ENCODE data around the gene CENPK.
"Not testable (repeated sequence)": the region's sequence is repeated elsewhere in the genome, so short reads cannot be mapped to it uniquely, and the experiment has no call there.

The CENPK gene

DNA sequence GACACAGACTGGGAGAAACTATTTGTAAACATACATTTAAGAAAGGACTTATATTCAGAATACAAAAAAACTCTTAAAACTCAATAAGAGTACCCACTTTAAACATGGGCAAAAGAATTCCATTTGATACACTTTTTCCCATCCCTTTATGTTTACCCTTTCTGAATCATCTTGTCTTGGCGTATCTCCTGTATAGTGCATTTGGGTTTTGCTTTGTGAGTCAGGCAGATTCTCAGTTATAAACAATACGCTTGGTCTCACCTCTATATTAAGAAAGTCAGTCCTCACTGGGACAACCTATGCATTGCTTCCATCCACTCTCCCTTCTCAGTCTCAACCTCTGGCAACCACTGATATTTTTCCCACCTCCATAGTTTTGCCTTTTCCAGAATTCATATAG lies 54.0 kb downstream of the CENPK start:
- DNase-seq (ENCODE audit: low spot score), result no peak

DNA sequence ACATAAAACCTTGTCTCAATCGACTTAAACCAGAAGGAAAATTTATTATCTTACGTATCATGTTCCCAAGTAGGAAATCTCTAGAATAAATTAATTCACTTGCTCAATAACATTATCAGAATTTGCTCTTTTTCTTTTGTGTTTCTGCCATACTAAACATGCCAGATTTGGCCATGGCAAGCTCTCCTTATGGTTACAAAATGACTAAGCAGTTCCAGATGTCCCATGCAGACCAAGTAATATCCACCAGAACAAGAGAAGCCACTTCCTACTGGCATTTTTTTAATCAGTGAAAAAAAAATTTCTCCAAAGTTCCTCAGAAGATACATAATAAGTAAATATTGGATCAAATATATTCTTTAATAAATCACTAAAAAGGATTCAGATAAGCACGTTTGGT lies 56.0 kb downstream of the CENPK start:
- no peak for DNase-seq (ENCODE audit: low spot score)

DNA sequence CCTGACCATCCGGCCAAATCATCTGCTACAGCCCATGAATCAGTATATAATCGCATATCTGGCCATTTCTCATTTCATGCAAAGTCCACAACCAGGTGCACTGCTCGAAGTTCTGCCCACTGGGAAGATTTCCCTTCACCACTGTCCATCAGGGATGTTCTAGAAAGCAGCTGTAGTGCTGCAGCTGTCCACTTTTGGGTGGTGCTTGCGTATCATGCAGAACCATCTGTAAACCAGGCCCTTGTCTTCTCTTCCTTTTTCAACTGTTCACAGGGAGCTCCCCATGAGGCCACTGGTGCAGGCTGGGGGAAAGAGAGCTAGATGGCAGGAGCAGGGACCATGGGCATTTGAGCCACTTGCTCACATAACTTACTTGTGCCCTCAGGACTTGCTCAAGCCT lies 73.8 kb downstream of the CENPK start:
- DNase-seq (ENCODE audit: low spot score), result no peak

DNA sequence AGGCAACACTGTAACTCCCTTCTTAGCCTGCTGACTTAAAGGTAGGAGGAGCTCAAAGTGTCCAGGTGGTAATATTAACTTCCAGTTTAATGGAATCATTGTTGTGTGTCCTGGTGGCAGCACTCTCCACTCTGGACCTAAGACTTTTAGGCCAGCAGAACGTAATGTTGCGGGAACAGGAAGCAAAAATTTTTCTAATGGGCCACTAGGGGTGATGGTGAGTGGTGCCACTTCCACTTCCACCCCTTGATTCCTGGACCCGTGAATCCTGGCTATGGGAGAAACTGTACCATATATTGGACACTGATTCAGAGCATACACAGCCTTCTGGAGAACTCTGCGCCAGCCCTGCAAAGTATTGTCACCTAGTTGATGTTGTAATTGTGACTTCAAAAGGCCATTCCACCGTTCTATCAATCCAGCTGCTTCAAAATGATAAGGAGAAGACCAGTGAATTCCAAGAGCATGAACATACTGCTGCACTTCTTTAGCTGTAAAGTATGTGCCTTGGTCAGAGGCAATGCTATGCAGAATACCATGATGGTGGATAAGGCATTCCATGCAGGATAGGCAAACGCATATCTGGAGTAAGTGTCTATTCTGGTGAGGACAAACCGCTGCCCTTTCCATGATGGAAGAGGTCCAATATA lies 74.8 kb downstream of the CENPK start:
- DNase-seq (ENCODE audit: low spot score), result not testable (repeated sequence)

DNA sequence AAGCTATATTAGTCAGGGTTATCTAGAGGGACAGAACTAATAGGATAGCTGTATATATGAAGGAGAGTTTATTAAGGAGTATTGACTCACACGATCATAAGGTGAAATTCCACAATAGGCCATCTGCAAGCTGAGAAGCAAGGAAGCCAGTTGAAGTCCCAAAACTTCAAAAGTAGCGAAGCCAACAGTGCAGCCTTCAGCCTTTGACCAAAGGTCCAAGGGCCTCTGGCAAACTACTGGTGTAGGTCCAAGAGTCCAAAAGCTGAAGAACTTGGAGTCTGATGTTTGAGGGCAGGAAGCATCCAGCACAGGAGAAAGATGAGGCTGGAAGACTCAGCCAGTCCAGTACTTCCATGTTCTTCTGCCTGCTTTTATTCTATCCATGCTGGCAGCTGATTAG lies 76.2 kb downstream of the CENPK start:
- not testable (repeated sequence) for DNase-seq (ENCODE audit: low spot score)

DNA sequence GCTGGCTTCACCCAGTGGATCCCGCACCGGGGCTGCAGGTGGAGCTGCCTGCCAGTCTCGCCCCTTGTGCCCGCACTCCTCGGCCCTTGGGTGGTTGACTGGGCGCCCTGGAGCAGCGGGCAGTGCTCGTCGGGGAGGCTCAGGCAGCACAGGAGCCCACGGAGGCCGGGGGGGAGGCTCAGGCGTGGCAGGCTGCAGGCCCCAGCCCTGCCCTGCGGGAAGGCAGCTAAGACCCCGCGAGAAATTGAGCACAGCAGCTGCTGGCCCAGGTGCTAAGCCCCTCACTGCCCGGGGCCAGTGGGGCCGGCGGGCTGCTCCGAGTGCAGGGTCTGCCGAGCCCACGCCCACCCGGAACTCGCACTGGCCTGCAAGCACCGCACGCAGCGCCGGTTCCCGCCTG lies 77.6 kb downstream of the CENPK start:
- no peak for DNase-seq (ENCODE audit: low spot score)

DNA sequence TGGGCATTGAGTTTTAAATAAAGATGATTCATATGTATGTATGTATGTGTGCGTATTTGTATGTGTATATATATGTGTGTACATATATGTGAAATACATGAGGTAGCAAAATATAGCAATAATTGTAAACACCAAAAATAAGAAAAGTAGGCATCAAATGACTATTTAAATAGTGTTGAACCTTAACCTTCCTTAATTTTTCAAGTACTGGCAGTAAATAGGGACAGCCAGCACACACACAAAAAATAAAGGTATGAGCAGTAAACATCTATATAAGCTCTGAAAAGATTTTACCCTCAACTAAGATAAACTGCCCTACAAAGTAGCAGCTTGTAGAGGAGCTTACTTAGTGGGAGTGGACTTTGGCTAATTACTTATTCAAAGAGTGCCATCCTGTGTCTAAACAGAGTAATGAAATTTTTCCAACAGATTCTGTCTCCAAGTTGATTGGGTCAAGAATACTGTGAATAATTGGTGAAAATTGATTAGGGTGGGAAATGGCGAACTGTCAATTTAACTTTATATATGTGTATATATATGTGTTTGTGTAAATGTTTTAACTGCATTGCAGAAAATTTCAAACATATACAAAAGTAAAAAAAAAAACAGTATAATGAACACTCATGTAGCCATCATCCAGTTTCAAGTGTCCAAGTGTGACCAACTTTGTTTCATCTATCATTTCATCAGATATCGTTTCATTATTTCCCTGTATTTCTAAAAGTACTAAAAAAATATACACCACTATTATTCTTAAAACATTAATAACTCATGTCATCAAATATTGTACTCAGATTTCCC lies 79.2 kb downstream of the CENPK start:
- peak; percentile 84 for DNase-seq (ENCODE audit: low spot score)

DNA sequence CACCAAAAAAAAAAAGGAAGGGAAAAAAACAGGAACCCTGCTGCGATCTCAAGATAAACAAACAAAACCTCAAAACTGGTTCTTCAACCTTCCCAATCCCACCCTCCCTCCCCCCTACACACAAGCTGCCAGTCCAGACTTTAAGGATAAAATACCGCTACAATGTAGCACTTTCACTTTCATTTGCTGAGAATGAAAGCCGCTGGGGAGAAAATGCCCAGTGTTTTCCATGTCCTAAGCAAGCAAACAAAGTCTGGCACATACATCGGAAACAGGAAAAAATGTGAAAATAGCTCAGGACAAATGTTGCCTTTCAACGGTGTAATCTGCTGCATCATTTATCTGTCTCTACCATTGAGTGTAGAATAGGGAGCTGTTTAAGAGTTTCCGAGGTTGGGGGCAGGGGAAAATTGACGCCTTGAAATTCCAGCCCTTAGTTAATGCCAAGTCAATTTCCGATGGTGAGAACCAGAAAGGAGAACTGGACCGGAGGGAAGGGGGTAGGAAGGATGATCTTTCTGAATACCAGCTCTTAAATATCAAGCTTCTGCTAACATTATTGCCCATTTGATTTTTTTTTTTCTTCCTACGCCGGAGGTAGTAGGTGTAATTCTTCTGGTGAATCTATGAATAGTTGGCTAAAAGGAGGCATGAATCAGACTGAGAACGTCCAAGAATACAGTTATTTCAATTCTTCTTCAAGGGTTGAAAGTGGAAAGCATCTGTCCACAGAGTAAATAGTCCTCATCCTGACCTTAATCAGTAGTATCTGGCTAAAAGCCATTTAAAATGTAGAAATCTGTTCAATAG lies 80.0 kb downstream of the CENPK start:
- DNase-seq (ENCODE audit: low spot score), result peak; percentile 64

DNA sequence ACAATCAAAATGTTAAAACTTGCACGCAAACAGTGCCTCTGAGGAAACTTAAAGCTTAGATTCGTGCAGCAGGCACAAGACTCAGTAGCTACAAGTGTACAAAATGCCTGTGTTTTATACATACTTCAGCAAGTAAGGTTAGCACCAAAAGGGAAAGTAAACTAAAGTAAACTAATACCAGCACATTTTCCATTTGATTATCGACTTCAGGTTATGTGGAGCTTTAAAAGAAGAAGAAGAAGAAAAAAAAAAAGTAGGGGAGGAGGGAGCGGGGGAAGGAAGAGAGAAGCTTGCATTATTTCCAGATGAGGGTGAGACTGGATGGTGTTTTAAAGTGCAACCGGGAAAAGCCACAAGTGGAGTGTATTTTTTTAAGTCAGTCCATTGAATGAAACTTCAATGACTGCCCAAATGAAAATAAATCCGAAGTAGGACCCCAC lies 80.7 kb downstream of the CENPK start:
- DNase-seq (ENCODE audit: low spot score), result peak; percentile 31

DNA sequence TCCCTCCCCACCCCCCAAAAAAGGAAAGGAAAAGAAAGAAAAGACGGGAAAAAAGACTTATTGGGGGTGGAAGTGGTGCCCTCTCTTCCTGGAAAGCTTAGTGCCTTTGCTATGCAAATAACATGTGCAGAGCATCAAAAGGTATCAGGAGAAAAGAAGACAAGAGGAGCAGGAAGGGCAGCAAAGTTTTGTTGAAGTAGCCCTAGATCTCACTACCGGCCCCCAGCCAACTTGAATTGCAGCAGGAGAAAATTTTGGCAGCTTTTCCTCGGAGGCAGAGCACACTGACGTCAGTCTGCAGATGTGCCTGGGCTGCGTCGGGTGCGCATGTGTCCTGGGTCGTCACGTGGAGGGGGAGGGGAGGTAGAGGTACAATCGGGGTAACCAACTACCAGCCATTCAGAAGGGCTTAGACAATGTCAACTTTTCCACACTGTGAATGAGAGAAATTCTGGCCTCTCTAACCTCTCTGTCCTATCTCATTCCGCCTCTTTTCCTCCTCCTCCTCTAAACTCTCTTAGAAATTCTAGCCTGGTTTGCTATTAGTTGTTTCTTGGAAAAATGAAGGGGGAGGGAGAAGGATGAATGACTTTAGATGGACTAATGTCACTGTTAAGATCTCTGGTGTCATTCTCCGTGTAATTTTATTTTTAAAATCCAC lies 81.2 kb downstream of the CENPK start, which contains the start of gene ADAMTS6:
TSS of gene ADAMTS6 (minus strand) at position 286 of the 661 bp plus-strand sequence. CDS start 8,247 bp downstream, outside the sequence.
- peak; percentile 74 for DNase-seq (ENCODE audit: low spot score)

DNA sequence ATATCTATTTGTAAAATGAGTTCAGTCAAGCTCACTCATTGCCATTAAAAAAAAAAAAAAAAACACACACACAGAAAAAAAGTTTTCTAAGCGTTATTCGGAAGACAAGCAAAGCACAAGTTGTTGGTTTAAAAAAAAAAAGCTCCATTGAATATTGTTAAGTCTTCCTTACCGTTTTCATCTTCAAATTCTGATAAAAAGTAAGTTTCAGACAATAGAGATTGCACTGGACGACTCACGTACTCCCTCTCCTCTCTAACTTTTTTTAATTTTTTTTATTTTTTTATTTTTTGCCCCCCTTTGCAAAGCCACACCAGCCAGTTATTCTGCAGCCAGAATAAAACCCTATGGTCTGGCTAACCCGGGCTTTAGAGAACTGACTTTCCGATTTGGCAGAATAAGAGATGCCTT lies 81.8 kb downstream of the CENPK start:
- no peak for DNase-seq (ENCODE audit: low spot score)

DNA sequence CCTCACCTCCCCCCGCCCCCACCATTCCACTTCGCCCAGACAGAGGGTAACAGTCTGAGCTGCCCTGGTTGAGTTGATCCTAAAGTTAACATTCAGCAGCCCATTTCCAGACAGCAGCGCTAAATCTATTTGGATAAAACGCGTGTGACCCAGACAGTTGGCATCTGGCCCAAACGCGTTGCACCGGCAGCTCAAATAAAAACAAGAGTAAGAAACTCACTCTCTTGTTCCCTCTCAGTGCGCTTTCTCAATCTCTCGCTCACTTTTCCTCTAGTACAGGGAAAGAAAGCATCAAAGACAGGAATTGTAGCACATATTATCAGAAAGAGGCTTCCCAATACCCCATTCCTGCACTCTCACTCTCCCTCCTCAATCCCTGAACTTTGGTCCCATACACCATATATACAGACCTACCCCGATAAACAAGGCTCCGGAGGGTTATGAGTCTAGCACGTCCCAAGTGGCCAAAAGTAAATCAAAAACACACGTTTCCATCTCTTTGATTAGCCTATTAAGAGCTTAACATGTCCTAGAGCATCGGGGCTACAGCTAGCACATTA lies 82.6 kb downstream of the CENPK start:
- peak; percentile 55 for DNase-seq (ENCODE audit: low spot score)

DNA sequence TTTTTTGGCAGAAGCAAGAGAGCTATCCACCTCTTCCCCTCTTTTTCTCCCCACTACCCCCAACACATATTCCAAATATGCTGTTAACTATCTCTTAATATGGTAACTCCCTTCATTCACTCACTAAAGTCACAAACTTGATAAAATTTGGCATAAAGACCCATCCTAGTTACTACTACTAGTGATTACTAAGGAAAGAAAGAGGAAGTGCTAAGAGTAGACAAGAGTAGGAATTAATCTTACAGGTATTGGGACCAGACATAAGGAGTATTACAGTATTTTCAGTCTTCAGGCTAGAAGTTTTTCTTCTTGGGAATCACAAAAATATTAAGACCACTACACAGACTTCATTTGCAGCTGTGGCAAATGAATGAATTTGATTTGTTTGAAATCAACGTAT lies 83.4 kb downstream of the CENPK start:
- no peak for DNase-seq (ENCODE audit: low spot score)

DNA sequence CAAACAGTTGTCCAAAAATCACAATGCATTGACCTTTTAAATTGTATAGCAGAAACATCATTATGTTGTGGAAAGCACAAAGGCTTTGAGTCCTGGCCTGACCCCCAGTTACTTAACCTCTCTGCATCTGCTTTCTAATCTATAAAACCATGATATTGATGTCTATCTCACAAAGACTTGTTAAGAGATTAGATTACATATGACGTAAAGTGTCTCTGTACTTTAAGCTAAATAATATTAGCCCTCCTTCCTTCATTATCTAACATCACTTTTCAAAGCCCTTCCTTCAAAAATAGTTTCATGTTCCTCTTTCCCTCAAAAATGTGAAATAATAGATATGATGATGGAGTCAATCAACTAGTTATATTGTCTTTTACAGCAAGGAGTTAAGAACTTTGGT lies 84.6 kb downstream of the CENPK start:
- no peak for DNase-seq (ENCODE audit: low spot score)

DNA sequence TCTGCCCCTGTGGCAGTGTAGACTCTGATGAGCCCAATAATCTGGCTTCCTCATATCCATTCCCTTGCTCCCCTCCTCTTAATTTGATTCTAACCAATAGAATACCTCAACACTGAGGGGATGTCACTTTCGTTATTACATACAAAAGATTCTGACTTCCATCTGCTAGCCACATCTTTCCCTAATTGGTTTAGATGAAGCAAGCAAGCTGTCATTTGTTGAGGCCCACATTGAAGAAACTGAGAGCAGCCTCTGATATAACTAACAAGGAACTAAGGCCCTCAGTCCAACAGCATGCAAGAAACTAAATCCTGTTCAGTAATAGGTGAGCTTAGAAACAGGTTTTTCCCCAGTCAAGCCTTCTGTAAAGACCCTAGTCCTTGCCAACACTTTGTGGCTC lies 87.1 kb downstream of the CENPK start:
- DNase-seq (ENCODE audit: low spot score), result no peak

DNA sequence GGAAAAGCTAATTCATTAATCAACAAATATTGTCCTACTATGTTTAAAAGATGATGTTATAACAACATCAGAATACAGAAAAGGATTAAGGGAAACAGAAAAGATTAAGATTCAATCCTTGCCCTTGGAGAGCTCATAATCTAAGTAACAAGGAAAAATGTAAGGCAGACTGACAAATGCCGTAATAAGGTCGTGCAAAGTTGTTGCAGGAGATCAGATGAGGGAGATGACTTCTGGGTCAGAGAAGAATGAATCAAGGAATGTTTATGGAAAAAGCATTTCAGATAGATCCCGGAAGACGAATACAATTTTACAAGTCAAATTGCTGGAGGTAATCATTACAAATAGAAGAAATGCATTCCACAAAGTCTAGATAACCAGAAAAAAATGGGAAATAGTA lies 87.6 kb downstream of the CENPK start:
- no peak for DNase-seq (ENCODE audit: low spot score)

DNA sequence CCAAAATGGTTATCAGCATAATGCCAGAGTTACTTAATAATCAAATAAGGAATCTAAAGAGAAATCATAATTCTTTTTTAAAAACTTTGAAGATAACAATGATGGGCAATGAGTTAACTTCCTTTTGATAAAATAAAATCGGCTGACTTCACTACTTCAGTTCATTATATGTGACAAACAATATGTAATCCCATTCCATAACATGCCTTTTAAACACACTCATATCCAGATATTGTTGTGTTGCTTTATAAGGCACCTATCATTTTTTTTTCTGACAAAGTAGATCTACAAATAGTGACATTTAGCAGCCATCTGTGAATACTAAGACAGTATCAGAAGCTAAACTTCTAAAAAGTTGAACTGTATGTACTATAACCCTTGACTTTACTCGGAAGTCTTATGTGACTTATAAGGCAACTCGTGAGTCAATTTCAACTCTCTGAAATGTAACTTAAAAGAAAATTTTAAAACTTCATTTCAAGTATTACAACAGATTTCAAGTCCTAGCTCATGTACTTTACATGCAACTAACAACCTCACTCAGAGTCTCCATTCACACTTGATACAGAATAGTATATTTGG lies 88.7 kb downstream of the CENPK start:
- DNase-seq (ENCODE audit: low spot score), result peak; percentile 88

DNA sequence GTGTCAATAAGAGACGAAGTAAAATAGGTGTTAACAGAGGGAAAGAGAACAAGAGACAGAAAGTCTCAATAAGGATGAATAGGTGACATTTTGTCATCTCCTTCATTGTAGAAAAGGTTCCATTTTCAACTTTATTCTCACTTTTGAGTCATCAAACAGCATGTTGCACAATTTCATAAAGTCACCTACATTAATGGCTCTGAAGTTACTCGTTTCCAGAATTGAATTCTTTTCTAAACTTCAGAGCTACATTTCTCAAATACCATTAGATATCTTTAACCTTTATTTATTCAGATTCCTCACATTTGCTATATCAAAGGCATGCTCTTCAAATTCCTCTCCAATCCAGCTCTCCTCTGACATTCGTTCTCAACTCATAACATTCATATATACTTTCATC lies 94.3 kb downstream of the CENPK start:
- DNase-seq (ENCODE audit: low spot score), result no peak

All from kidney capillary endothelial cell (primary cell).